NCI-H748 (cell line): ENCODE results near the gene FUZ.

Experiments used
- DNase-seq: peaks from one replicate; lab custom pipeline; 2025; ENCODE audit not compliant: unreplicated experiment; lab: John Stamatoyannopoulos, UW

Gene FUZ

GRCh38 chr19:49761249-49761624 is 51.9 kb downstream of the FUZ start:
- no peak for DNase-seq

- no peak for DNase-seq
Observed at GRCh38 chr19:49758292-49758691, 54.8 kb downstream of the FUZ start.
